HCT116 (cell line): ENCODE results near the gene CDK4.

Source experiments
- POLR2AphosphoS5 ChIP-seq: IDR thresholded peaks from 2 replicates; pipeline ENCODE4 v1.6.1; 2011; ENCODE audit warnings: mild to moderate bottlenecking, low read depth, low read length, moderate library complexity
- SP1 ChIP-seq: IDR thresholded peaks from 2 replicates; pipeline ENCODE4 v1.6.1; 2012; ENCODE audit warnings: low read depth
- TF ChIP-seq, protein P1 (sequence below): IDR thresholded peaks from 2 replicates; pipeline ENCODE4 v1.6.1; 2012; ENCODE audit warnings: low read depth

DNA sequence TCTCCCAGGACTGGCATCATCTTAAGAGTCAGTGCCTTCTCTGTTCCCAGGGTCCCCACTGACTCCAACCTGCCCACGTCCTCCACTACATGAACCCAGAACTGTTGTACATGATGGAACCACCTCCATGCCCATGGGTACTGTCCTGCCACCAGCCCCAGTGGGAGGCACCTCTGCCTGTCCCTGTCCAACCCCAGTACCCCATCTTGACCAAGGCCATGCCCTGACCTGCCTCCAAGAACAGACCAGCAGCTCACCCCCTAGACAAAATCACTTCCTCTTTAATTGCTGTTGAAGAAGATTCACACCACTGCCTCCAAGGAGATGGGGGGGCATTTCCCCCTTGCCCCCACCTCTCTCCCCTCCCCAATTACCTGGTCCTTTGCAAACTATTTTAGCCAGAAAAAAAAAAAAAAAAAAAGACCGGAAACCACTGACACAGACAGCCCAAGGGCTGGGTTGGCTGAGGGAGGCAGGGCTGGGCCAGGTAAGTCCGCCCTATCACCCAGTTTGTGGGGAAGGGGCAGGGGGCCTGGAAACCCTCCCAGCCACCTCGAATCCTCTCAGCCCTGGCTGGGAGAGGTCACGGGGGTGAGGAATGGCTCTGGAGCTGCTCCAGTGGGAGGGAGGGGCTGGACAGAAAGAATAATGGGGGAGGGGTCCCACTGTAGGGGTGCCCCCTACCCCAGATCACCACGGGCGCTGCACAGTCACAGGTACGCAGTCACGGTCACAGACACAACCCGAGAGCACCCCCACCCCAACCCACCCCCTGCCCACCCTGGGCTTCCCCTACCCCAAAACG is 27.0 kb downstream of the CDK4 start:
- TF ChIP-seq POLR2AphosphoS5 (no peak), SP1 (no peak)
- TF ChIP-seq, protein P1, sequence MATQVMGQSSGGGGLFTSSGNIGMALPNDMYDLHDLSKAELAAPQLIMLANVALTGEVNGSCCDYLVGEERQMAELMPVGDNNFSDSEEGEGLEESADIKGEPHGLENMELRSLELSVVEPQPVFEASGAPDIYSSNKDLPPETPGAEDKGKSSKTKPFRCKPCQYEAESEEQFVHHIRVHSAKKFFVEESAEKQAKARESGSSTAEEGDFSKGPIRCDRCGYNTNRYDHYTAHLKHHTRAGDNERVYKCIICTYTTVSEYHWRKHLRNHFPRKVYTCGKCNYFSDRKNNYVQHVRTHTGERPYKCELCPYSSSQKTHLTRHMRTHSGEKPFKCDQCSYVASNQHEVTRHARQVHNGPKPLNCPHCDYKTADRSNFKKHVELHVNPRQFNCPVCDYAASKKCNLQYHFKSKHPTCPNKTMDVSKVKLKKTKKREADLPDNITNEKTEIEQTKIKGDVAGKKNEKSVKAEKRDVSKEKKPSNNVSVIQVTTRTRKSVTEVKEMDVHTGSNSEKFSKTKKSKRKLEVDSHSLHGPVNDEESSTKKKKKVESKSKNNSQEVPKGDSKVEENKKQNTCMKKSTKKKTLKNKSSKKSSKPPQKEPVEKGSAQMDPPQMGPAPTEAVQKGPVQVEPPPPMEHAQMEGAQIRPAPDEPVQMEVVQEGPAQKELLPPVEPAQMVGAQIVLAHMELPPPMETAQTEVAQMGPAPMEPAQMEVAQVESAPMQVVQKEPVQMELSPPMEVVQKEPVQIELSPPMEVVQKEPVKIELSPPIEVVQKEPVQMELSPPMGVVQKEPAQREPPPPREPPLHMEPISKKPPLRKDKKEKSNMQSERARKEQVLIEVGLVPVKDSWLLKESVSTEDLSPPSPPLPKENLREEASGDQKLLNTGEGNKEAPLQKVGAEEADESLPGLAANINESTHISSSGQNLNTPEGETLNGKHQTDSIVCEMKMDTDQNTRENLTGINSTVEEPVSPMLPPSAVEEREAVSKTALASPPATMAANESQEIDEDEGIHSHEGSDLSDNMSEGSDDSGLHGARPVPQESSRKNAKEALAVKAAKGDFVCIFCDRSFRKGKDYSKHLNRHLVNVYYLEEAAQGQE = no peak
